ENCODE measurements around the gene KIAA0232. TPM values are rescaled to one million over a fixed set of nuclear protein-coding genes. Genes with fewer than 3 reads are reported as not detected.

Gene KIAA0232
- total RNA-seq, 1 experiment from 2014 or later, result 28.5 TPM

GRCh38 chr4:6913350-6913905 is 130.9 kb downstream of the KIAA0232 start:
- H3K9me3 ChIP-seq (ENCODE audit: control insufficient read depth, low read depth, low read length), result no peaks in the 10 kb centered on the region
- H3K27ac ChIP-seq (ENCODE audit: insufficient read length, low read depth, low read length), result no peak overlapping the region
- no peak overlapping the region for H2AFZ ChIP-seq (ENCODE audit: low read length)
- H3K14ac ChIP-seq (ENCODE audit: insufficient read depth, low read length), result no peak overlapping the region
- H3T11ph ChIP-seq (ENCODE audit: low read length), result no peak overlapping the region
- peaks cover 5% of the 10 kb centered on the region for H3K79me1 ChIP-seq (ENCODE audit: insufficient read depth, low read depth, low read length, poor library complexity, severe bottlenecking)
- H3K9ac ChIP-seq (ENCODE audit: extremely low read depth, insufficient read length, low read length), result no peak overlapping the region
- H4K5ac ChIP-seq (ENCODE audit: insufficient read length, low read depth, low read length), result no peak overlapping the region
- H3K56ac ChIP-seq (ENCODE audit: insufficient read length, low read depth, low read length), result no peak overlapping the region
- Mint-ChIP-seq H3K27ac (no peak overlapping the region), H3K36me3 (ENCODE audit: insufficient read depth in 1 of 3, low read depth in 3 of 3) (no peaks in the 10 kb centered on the region), H3K4me3 (no peak overlapping the region), H3K4me1 (peaks cover 42% of the 10 kb centered on the region in 2 experiments), H3K27me3 (ENCODE audit: low read depth) (peaks cover 11% of the 10 kb centered on the region), H3K9me3 (no peaks in the 10 kb centered on the region; a peak in 1 of 5 replicates)
- peaks cover 2% of the 10 kb centered on the region; the same call in 1 of the 2 replicates for H3K79me2 ChIP-seq (ENCODE audit: insufficient read depth, low read length)
- peaks cover 16% of the 10 kb centered on the region for H3K23me2 ChIP-seq (ENCODE audit: insufficient read length, low read depth, low read length, poor library complexity, severe bottlenecking)
- H4K8ac ChIP-seq (replicated peaks; ENCODE audit: insufficient read length, low read depth, low read length), result no peak overlapping the region
- H2BK15ac ChIP-seq (ENCODE audit: low read depth, low read length), result no peak overlapping the region
- DNase-seq, result no peak
- no peak overlapping the region for H2AK5ac ChIP-seq (ENCODE audit: insufficient read length, low read length)
- WGBS (ENCODE audit: extremely low coverage, insufficient read length, low lambda C conversion rate), result no CpG with 5 or more reads among the region's 6 CpGs
- no peak overlapping the region for H3K18ac ChIP-seq (ENCODE audit: insufficient read length, low read depth, low read length)
- H3K4ac ChIP-seq (ENCODE audit: low read depth, low read length), result no peak overlapping the region
- no peak overlapping the region for H2BK20ac ChIP-seq (ENCODE audit: low read depth, low read length, poor library complexity, severe bottlenecking)
- H3K23ac ChIP-seq (ENCODE audit: insufficient read length, low read depth, low read length), result no peak overlapping the region
- H2BK120ac ChIP-seq (ENCODE audit: low read depth, low read length, poor library complexity, severe bottlenecking), result no peak overlapping the region
- H2BK12ac ChIP-seq (ENCODE audit: insufficient read length, low read depth, low read length), result no peak overlapping the region
- H3K27me3 ChIP-seq (ENCODE audit: insufficient read depth, low read length), result no peaks in the 10 kb centered on the region
- H4K20me1 ChIP-seq (ENCODE audit: control insufficient read depth, insufficient read depth, insufficient read length), result no peaks in the 10 kb centered on the region
- peaks cover 5% of the 10 kb centered on the region; the same call in 1 of the 2 replicates for H3K4me1 ChIP-seq (ENCODE audit: insufficient read depth, low read length)
- no peak overlapping the region for H3K4me2 ChIP-seq (ENCODE audit: insufficient read depth, insufficient read length, low read length)
- no peak for TF ChIP-seq CTCF (conservative IDR thresholded peaks at IDR 0.05)
- H4K91ac ChIP-seq (ENCODE audit: insufficient read length, low read depth, low read length), result no peak overlapping the region
- H2BK5ac ChIP-seq (ENCODE audit: insufficient read length, low read length), result no peak overlapping the region

Data from H9 (cell line).